KMS-11 (cell line): Measurements from ENCODE around the gene KRT6A.

Experiments used
- H2AFZ ChIP-seq: fragments of 200-600 bp; sonication (generic); 2 replicates; pipeline ENCODE4 v1.6.1; 2016; ENCODE audit warnings: antibody characterized with exemption, mixed run types, low read depth
- H3K27ac ChIP-seq: fragments of 200-600 bp; sonication (generic); 2 replicates; pipeline ENCODE4 v1.6.1; 2016; ENCODE audit warnings: mild to moderate bottlenecking, mixed run types
- H3K27me3 ChIP-seq: fragments of 200-600 bp; sonication (generic); 2 replicates; pipeline ENCODE4 v1.6.1; 2017; ENCODE audit warnings: mild to moderate bottlenecking, low read depth, mixed run types, moderate library complexity; ENCODE audit not compliant: insufficient read depth
- H3K36me3 ChIP-seq: fragments of 200-600 bp; sonication (generic); 2 replicates; pipeline ENCODE4 v1.6.1; 2017; ENCODE audit warnings: mild to moderate bottlenecking, mixed run types; ENCODE audit not compliant: insufficient read depth
- H3K4me1 ChIP-seq: fragments of 200-600 bp; sonication (generic); 2 replicates; pipeline ENCODE4 v1.6.1; 2016; ENCODE audit warnings: mild to moderate bottlenecking, low read depth, mixed run types; ENCODE audit not compliant: poor library complexity, severe bottlenecking
- H3K4me2 ChIP-seq: fragments of 200-600 bp; sonication (generic); 2 replicates; pipeline ENCODE4 v1.7.0; 2016; ENCODE audit warnings: mild to moderate bottlenecking, mixed run types
- H3K4me3 ChIP-seq: fragments of 200-600 bp; sonication (generic); IDR thresholded peaks from 2 replicates; pipeline ENCODE4 v1.6.1; 2017; ENCODE audit warnings: low read depth, low read length, mixed read lengths; ENCODE audit not compliant: insufficient read depth
- H3K79me2 ChIP-seq: fragments of 200-600 bp; sonication (generic); 2 replicates; pipeline ENCODE4 v1.6.1; 2016; ENCODE audit warnings: low read depth, mixed run types; ENCODE audit not compliant: insufficient read depth
- H3K9ac ChIP-seq: fragments of 200-600 bp; sonication (generic); 2 replicates; pipeline ENCODE4 v1.6.1; 2016; ENCODE audit warnings: mild to moderate bottlenecking, mixed run types
- H4K20me1 ChIP-seq: fragments of 200-600 bp; sonication (generic); 2 replicates; pipeline ENCODE4 v1.6.1; 2016; ENCODE audit warnings: mild to moderate bottlenecking, mixed run types; ENCODE audit not compliant: insufficient read depth
- CTCF ChIP-seq: fragments of 200-600 bp; sonication (generic); conservative IDR thresholded peaks from 2 replicates; pipeline ENCODE4 v1.6.1; 2017; ENCODE audit warnings: low read depth, mild to moderate bottlenecking, antibody characterized with exemption, low read length, moderate library complexity, mixed read lengths

Gene KRT6A

DNA sequence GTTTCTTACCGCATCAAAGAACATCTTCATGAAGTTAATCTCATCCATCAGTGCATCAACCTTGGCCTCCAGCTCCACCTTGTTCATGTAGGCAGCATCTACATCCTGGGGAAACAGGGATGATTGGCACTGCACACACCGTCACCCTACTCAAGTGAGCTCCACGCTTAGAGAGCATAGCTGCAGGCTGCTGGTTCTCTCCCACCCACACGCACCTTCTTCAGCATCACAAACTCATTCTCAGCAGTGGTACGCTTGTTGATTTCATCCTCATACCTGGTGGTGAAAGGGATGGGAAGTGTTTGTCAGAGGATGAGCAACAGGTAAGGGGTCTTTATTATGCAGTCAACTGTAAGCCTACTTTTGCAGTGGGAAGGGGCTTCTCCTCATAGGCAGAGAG, 24.8 kb upstream of the KRT6A start:
- H4K20me1 ChIP-seq: no peaks in the 10 kb centered on the region
- TF ChIP-seq CTCF: no peak

DNA sequence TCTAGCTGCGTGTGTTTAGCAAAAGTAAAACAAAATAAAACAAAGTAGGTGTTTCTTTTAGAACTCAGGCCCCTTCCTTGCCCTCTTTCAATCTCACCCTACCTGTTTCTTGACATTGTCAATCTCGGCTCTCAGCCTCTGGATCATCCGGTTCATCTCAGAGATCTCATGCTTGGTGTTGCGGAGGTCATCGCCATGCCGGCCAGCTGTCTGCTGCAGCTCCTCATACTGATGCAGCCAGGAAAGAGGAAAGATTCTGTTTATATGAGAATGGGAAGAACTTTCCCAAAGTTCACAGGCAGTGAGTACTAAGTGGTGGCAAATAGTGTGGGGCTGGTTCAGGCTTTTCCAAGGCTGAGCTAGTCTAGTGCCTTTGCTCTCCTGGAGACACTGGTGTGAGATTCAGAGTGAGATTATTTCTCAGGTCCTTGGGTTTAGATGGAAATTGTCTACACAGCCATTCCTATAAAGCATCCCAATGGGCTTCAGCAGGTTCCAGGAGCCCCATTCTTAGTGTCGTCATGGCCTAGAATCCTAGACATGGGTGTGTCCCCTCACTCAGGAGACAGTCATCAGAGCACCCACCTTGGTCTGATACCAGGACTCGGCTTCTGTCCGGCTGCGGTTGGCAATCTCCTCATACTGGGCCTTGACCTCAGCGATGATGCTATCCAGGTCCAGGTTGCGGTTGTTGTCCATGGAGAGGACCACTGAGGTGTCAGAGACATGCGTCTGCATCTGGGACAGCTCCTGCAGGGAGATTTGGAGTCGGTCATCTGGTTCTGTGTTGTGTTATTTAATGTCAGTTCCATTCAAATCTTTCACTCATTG, 24.2 kb upstream of the KRT6A start:
- H3K9ac ChIP-seq: no peak overlapping the region
- no peaks in the 10 kb centered on the region for H3K79me2 ChIP-seq
- no peaks in the 10 kb centered on the region for H4K20me1 ChIP-seq
- no peak overlapping the region for H3K4me3 ChIP-seq
- no peaks in the 10 kb centered on the region for H3K4me1 ChIP-seq
- H2AFZ ChIP-seq: no peak overlapping the region
- no peaks in the 10 kb centered on the region for H3K36me3 ChIP-seq
- H3K27ac ChIP-seq: no peak overlapping the region
- peaks cover 16% of the 10 kb centered on the region; the same call in 1 of the 2 replicates for H3K27me3 ChIP-seq
- TF ChIP-seq CTCF: no peak
- H3K4me2 ChIP-seq: no peak overlapping the region

More for the DNA sequence above, 24.8 kb upstream of the KRT6A start:
- Histone ChIP-seq H3K9ac (no peak overlapping the region), H3K4me1 (no peaks in the 10 kb centered on the region), H2AFZ (no peak overlapping the region), H3K79me2 (no peaks in the 10 kb centered on the region), H3K4me2 (no peak overlapping the region), H3K27ac (no peak overlapping the region), H3K36me3 (no peaks in the 10 kb centered on the region), H3K27me3 (peaks cover 13% of the 10 kb centered on the region; the same call in 1 of the 2 replicates), H3K4me3 (no peak overlapping the region)

DNA sequence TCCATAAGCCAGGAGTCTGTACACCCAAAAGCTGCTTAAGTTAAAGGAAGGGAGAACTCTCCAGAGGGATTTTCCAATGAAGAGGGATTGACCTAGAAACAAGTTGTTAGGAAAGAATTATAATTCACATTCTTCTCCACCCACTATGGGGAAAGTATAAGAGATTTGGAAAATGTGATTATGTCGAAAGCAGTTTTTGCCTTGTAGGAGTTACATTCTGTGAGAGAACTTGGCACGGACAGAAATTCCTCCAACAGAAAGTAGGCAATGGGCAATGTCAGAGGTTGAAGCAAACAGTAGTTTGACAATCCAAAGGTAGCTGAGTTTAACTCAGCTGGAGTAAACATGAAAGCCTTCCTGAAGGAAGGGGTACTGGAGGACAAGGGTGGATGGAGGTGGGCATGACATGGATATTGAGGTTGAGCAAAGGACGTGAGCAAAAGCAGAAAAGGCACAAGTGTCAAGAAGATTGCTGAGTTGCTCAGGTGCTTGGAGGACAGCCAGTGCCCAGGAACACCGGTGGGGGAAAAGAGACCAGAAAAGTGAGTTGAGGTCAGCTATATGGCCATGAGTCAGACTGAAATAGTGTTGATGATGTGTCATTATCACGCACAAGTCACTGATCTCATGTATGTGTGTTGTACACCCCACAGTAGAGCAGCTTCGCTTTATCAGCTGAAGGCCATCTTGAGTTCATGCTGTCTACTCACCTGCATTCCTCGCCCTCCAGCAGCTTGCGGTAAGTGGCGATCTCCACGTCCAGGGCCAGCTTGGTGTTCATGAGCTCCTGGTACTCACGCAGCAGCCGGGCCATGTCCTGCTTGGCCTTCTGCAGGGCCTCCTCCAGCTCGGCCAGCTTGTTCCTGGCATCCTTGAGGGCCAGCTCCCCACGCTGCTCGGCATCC, 23.1 kb upstream of the KRT6A start:
- Histone ChIP-seq H4K20me1 (no peaks in the 10 kb centered on the region), H3K27ac (no peak overlapping the region), H3K4me3 (no peak overlapping the region), H3K9ac (no peak overlapping the region), H3K27me3 (peaks cover 16% of the 10 kb centered on the region; the same call in 1 of the 2 replicates), H3K79me2 (no peaks in the 10 kb centered on the region), H3K36me3 (no peaks in the 10 kb centered on the region), H3K4me1 (no peaks in the 10 kb centered on the region), H2AFZ (no peak overlapping the region), H3K4me2 (no peak overlapping the region)
- TF ChIP-seq CTCF: no peak

- H3K9ac ChIP-seq: no peak overlapping the region
- H3K4me3 ChIP-seq: no peak overlapping the region
- H3K27ac ChIP-seq: no peak overlapping the region
- TF ChIP-seq CTCF: no peak
- no peaks in the 10 kb centered on the region for H3K79me2 ChIP-seq
- no peaks in the 10 kb centered on the region for H3K36me3 ChIP-seq
- H4K20me1 ChIP-seq: no peaks in the 10 kb centered on the region
- H3K4me2 ChIP-seq: no peak overlapping the region
- no peak overlapping the region for H2AFZ ChIP-seq
- peaks cover 12% of the 10 kb centered on the region; the same call in 1 of the 2 replicates for H3K27me3 ChIP-seq
- no peaks in the 10 kb centered on the region for H3K4me1 ChIP-seq
Observed at GRCh38 chr12:52515319-52515646, 22.2 kb upstream of the KRT6A start.
